OCI-LY3 (cell line): ENCODE data around the gene SPATS2.

Source experiments
- CTCF ChIP-seq: fragments of 200-600, 300-600 bp; sonication (generic); IDR thresholded peaks from 2 replicates; pipeline ENCODE4 v1.5.1; 2014; ENCODE audit warnings: antibody characterized with exemption, low read length, low read depth
- EZH2phosphoT487 ChIP-seq: fragments of 200-600 bp; shearing (Covaris generic); IDR thresholded peaks from 2 replicates; pipeline ENCODE4 v1.6.1; 2018; ENCODE audit warnings: antibody characterized with exemption, mixed run types, low read depth

- TF ChIP-seq CTCF (no peak), EZH2phosphoT487 (no peak)
Measured at GRCh38 chr12:49533331-49533730, 166.1 kb downstream of the SPATS2 start.
